Measurements from ENCODE around the gene CNTN5. TPM values are rescaled to one million over a fixed set of nuclear protein-coding genes. Genes with fewer than 3 reads are reported as not detected.

Gene CNTN5
- total RNA-seq, 1 experiment from 2014 or later: not detected

DNA sequence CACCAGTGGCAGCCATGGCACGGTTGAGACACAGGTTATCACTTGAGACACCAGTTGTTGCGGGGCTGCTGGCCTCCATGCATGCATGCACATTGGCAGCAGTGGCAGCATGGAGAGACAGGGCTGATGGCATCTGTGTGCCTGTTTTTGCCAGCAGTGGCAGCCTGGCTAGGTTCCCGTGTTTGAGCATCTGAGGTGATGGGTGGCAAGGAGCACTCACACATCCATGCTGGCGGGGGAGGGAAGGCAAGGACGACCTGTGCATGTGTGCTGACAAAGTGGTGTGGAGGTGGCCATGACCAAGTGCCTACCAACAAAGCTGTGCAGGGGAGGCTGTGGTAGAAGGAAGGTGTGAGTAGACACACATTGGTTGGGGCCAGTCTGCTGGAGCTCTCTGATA, 133.5 kb downstream of the CNTN5 start:
- Histone ChIP-seq H2AK5ac (ENCODE audit: insufficient read length, low read length) (no peak overlapping the region), H2BK5ac (ENCODE audit: insufficient read length, low read length) (no peak overlapping the region), H3K79me2 (ENCODE audit: insufficient read depth, low read length) (no peaks in the 10 kb centered on the region), H3K27me3 (ENCODE audit: insufficient read depth, low read length) (no peaks in the 10 kb centered on the region), H3K4ac (ENCODE audit: low read depth, low read length) (no peak overlapping the region), H3K9ac (ENCODE audit: extremely low read depth, insufficient read length, low read length) (no peak overlapping the region), H3K56ac (ENCODE audit: insufficient read length, low read depth, low read length) (no peak overlapping the region), H3K18ac (ENCODE audit: insufficient read length, low read depth, low read length) (no peak overlapping the region), H3K23ac (ENCODE audit: insufficient read length, low read depth, low read length) (no peak overlapping the region), H3K14ac (ENCODE audit: insufficient read depth, low read length) (no peak overlapping the region), H4K8ac (replicated peaks; ENCODE audit: insufficient read length, low read depth, low read length) (no peak overlapping the region), H4K20me1 (ENCODE audit: control insufficient read depth, insufficient read depth, insufficient read length) (no peaks in the 10 kb centered on the region), H2BK20ac (ENCODE audit: low read depth, low read length, poor library complexity, severe bottlenecking) (no peak overlapping the region), H4K5ac (ENCODE audit: insufficient read length, low read depth, low read length) (no peak overlapping the region), H3K27ac (ENCODE audit: insufficient read length, low read depth, low read length) (no peak overlapping the region), H3K4me2 (ENCODE audit: insufficient read depth, insufficient read length, low read length) (no peak overlapping the region), H3T11ph (ENCODE audit: low read length) (no peak overlapping the region), H3K23me2 (ENCODE audit: insufficient read length, low read depth, low read length, poor library complexity, severe bottlenecking) (no peaks in the 10 kb centered on the region), H3K9me3 (ENCODE audit: control insufficient read depth, low read depth, low read length) (no peaks in the 10 kb centered on the region), H2BK12ac (ENCODE audit: insufficient read length, low read depth, low read length) (no peak overlapping the region), H2BK15ac (ENCODE audit: low read depth, low read length) (no peak overlapping the region), H3K4me1 (ENCODE audit: insufficient read depth, low read length) (no peaks in the 10 kb centered on the region), H2AFZ (ENCODE audit: low read length) (no peak overlapping the region), H2BK120ac (ENCODE audit: low read depth, low read length, poor library complexity, severe bottlenecking) (no peak overlapping the region), H4K91ac (ENCODE audit: insufficient read length, low read depth, low read length) (no peak overlapping the region), H3K79me1 (ENCODE audit: insufficient read depth, low read depth, low read length, poor library complexity, severe bottlenecking) (no peaks in the 10 kb centered on the region)
- no peaks in the 10 kb centered on the region for H3K36me3 Mint-ChIP-seq (ENCODE audit: insufficient read depth in 1 of 3, low read depth in 3 of 3)
- WGBS (ENCODE audit: extremely low coverage, insufficient read length, low lambda C conversion rate): no CpG with 5 or more reads among the region's 5 CpGs
- no peak overlapping the region for H3K4me3 Mint-ChIP-seq
- no peaks in the 10 kb centered on the region for H3K4me1 Mint-ChIP-seq
- no peaks in the 10 kb centered on the region for H3K27me3 Mint-ChIP-seq (ENCODE audit: low read depth)
- H3K27ac Mint-ChIP-seq: no peak overlapping the region
- TF ChIP-seq, protein P1, sequence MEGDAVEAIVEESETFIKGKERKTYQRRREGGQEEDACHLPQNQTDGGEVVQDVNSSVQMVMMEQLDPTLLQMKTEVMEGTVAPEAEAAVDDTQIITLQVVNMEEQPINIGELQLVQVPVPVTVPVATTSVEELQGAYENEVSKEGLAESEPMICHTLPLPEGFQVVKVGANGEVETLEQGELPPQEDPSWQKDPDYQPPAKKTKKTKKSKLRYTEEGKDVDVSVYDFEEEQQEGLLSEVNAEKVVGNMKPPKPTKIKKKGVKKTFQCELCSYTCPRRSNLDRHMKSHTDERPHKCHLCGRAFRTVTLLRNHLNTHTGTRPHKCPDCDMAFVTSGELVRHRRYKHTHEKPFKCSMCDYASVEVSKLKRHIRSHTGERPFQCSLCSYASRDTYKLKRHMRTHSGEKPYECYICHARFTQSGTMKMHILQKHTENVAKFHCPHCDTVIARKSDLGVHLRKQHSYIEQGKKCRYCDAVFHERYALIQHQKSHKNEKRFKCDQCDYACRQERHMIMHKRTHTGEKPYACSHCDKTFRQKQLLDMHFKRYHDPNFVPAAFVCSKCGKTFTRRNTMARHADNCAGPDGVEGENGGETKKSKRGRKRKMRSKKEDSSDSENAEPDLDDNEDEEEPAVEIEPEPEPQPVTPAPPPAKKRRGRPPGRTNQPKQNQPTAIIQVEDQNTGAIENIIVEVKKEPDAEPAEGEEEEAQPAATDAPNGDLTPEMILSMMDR (conservative IDR thresholded peaks at IDR 0.05): no peak
- no peak for DNase-seq
- H3K9me3 Mint-ChIP-seq: peaks cover 2 to 8% of the 10 kb centered on the region in 2 experiments; a peak in 4 of 5 replicates
